Fibroblast of lung (primary cell): Measurements from ENCODE around the gene GPC2.

ENCODE experiments used
- EZH2 ChIP-seq: IDR thresholded peaks from 2 replicates; pipeline ENCODE4 v1.5.1; 2012; ENCODE audit warnings: low read length, control low read depth, mild to moderate bottlenecking; ENCODE audit errors: missing control alignments
- TF ChIP-seq, protein P1 (sequence below), 2 donors: IDR thresholded peaks in 1 of 2; conservative IDR thresholded peaks in 1 of 2; 1 replicate in 1 of 2; 2 replicates in 1 of 2; pipeline ENCODE4 v1.5.1; 2011 to 2012; ENCODE audit warnings: low read length in 2 of 2, control low read depth in 1 of 2, inconsistent platforms in 1 of 2, low read depth in 1 of 2, mild to moderate bottlenecking in 1 of 2

DNA sequence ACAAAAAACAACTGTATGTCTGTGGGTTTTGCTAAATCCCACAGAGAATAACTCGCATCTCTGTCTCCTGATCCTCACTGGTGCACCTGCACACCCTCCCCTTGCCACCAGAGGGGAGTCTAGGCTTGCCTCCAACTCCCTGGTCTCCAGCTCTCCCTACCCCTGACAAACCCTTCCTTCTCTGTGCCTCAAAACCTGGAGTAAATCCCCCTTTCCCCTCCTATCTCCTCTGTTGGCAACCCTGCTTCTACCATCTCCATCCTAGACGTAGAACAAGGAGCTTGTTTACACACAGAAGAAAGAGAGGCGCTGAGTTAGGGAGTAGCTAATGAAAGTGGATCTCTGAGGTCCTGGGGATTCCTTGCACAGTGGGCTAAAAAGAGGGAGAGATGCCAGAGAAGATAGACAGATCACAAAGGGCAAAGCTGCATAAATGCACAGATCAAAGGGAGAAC lies 44.5 kb downstream of the GPC2 start:
- TF ChIP-seq EZH2 = no peak
- TF ChIP-seq, protein P1, sequence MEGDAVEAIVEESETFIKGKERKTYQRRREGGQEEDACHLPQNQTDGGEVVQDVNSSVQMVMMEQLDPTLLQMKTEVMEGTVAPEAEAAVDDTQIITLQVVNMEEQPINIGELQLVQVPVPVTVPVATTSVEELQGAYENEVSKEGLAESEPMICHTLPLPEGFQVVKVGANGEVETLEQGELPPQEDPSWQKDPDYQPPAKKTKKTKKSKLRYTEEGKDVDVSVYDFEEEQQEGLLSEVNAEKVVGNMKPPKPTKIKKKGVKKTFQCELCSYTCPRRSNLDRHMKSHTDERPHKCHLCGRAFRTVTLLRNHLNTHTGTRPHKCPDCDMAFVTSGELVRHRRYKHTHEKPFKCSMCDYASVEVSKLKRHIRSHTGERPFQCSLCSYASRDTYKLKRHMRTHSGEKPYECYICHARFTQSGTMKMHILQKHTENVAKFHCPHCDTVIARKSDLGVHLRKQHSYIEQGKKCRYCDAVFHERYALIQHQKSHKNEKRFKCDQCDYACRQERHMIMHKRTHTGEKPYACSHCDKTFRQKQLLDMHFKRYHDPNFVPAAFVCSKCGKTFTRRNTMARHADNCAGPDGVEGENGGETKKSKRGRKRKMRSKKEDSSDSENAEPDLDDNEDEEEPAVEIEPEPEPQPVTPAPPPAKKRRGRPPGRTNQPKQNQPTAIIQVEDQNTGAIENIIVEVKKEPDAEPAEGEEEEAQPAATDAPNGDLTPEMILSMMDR (conservative IDR thresholded peaks at IDR 0.05 in 1 of 2, IDR thresholded peaks at IDR 0.05 in 1 of 2; ENCODE audit: low read depth in 1 of 2, low read length in 2 of 2) = peak; percentile 89 to 91
